Smooth muscle cell of the brain vasculature (primary cell): ENCODE results near the gene SSH2.
"Not testable (repeated sequence)": the region's sequence is repeated elsewhere in the genome, so short reads cannot be mapped to it uniquely, and the experiment has no call there.

Experiments used
- DNase-seq: peaks from one replicate; pipeline ENCODE4 v3.0.0-alpha.2; 2012; ENCODE audit warnings: low read depth, low spot score

The SSH2 gene

GRCh38 chr17:29881256-29881655, 48.8 kb downstream of the SSH2 start:
- DNase-seq: no peak

GRCh38 chr17:29880031-29880430, 50.0 kb downstream of the SSH2 start:
- no peak for DNase-seq

- DNase-seq: no peak
Observed at GRCh38 chr17:29874931-29875596, 55.0 kb downstream of the SSH2 start.

GRCh38 chr17:29874358-29874757, 55.7 kb downstream of the SSH2 start:
- DNase-seq: not testable (repeated sequence)

- no peak for DNase-seq
Observed at GRCh38 chr17:29873476-29873875, 56.6 kb downstream of the SSH2 start.

GRCh38 chr17:29870836-29871465, 59.1 kb downstream of the SSH2 start:
- peak; percentile 15 for DNase-seq

GRCh38 chr17:29867643-29868181, 62.3 kb downstream of the SSH2 start:
- no peak for DNase-seq

- DNase-seq: no peak
Observed at GRCh38 chr17:29866746-29867404, 63.2 kb downstream of the SSH2 start.

- DNase-seq: no peak
Observed at GRCh38 chr17:29864615-29865014, 65.4 kb downstream of the SSH2 start.

- not testable (repeated sequence) for DNase-seq
Observed at GRCh38 chr17:29864123-29864522, 65.9 kb downstream of the SSH2 start.

- no peak for DNase-seq
Observed at GRCh38 chr17:29862951-29863350, 67.1 kb downstream of the SSH2 start.

GRCh38 chr17:29862127-29862526, 67.9 kb downstream of the SSH2 start:
- DNase-seq: no peak

GRCh38 chr17:29859445-29859844, 70.6 kb downstream of the SSH2 start:
- DNase-seq: not testable (repeated sequence)

- DNase-seq: no peak
Observed at GRCh38 chr17:29857823-29858222, 72.2 kb downstream of the SSH2 start.

- DNase-seq: not testable (repeated sequence)
Observed at GRCh38 chr17:29857105-29857504, 72.9 kb downstream of the SSH2 start.

- no peak for DNase-seq
Observed at GRCh38 chr17:29855686-29856085, 74.3 kb downstream of the SSH2 start.

- DNase-seq: no peak
Observed at GRCh38 chr17:29848737-29849136, 81.3 kb downstream of the SSH2 start.

GRCh38 chr17:29847527-29848400, 82.3 kb downstream of the SSH2 start:
- DNase-seq: no peak

GRCh38 chr17:29847118-29847517, 82.9 kb downstream of the SSH2 start:
- DNase-seq: no peak

GRCh38 chr17:29846298-29846697, 83.7 kb downstream of the SSH2 start:
- no peak for DNase-seq

GRCh38 chr17:29844339-29845048, 85.5 kb downstream of the SSH2 start:
- no peak for DNase-seq
